HG03378 (cell line): ENCODE measurements around the gene GDF7.

Experiments
- ATAC-seq: cut with Tn5 transposase; IDR thresholded peaks from one replicate; pipeline ENCODE4 v1.9.1; 2021; ENCODE audit warnings: mild to moderate bottlenecking, moderate library complexity; ENCODE audit not compliant: unreplicated experiment

Gene GDF7

DNA sequence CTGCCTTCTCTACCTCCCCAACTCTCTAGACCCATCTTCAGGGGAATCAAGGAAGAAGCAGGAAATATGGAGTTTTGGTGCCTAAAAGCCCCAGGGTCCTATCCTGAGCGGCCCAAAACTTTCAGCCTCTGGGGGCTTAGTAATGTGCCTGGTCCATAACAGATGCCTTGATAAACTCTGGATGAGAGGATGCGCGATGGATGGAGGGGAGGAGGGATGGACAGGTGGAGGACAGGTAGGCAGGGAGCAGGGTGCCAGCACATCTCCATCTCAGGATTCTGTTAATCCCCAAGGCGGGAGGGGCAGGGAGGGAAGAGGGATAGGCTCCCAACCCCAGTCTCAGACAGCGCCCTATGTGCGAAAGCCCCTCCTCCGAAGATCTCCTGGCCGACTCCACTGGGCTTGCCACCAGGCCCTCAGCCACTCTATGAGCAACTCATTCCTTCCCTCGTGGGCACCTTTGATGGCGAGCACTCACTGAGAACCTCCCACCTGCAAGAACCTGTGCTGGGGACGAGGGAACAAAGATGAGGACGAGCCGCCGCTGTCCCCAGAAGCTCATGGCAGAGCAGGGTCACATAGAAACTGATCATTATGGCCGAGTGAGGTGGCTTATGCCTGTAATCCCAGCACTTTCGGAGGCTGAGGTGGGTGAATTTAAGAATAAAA, 39.1 kb upstream of the GDF7 start:
- no peak for ATAC-seq

DNA sequence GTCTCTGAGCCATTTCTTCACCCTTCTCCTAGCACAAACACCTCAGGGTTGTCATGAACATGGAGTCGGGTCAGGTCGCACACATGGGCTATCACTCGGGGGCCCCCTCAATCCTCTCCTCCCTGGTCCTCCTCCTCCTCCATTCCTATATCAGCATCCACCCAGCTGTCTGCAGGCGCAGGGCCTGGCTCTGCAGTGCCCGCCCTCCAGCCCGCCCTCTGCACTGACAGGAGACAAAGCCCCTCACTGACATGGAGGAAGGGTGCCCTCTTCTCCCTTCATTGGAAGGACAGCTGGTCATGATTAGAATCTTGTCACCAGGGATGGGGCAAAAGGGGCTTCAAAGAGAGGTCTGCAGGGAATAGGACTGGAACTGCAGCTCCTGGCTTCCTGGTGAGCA, 37.8 kb upstream of the GDF7 start:
- no peak for ATAC-seq

DNA sequence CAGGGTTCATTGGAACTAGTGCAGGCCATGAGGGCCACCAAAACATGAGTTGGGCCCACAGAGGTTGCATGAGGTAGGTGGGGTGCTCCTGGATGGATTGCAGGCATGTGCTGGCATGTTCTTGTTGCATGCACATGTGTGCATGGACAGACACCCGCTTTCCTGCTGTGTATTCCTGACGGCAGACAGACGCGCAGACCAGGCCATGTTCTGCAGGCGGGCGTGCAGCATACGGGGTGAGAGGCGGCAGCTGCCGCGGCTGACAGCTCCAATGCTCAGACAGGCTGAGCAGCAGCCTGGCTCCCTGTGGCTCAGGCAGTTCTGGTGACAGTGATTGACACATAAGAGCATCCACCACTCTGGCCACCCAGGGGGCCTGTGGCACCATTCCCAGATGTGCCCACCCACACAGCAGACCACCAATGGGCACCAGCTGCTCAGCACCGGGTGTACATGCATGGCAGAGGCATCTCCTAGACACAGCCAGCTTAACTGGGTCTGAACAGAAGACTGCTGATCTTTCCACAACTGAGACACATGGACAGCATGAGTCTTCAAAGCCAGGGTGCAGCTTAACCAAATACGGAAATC, 37.3 kb upstream of the GDF7 start:
- ATAC-seq: no peak

DNA sequence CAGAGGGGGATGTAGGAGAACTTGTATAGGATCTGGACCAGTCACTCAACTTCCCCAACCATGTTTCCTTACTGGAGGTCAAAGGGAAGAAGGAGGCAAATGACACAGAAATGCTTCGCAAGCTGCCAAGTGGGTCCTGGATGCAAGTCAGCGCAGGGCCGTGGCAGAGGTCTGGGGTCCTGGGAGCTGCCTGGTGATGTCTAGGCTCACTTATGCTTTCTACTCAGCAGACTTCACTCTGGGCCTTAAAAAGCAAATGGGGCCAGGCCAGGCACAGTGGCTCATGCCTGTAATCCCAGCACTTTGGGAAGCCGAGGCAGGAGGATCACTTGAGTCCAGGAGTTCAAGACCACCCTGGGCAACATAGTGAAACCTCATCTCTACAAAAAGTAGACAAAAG, 36.0 kb upstream of the GDF7 start:
- no peak for ATAC-seq

DNA sequence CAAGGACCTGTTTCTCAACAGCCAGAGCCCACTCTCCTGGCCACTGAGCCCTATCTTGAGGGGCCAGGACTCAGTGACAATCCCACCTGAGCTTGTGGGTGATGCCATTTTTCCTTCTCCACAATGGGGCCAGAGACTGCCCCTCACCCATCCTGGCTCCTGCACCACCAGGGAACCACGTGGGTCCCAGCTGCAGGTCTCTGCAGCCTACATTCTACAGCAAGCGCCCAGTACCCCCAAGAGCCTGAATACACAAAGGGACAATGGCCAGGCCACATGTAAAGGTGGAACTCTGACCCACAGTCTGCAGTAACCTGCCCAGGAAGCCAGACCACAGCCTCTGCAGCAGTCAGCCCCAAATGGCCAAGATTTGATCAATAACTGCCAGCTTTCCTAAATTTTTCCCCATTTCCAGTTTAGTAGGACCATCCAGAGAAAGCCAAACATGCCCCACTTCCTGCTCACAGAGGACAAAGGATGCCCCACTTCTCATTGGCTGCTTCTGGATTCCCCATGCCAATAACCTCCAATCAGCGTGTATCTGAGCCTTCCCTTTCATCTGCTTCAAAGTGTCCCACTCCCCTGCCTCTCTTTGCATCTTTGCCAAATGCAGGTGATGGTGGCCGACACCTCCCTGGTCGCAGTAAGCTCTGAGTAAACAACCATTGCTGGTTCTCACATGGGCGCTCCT, 35.2 kb upstream of the GDF7 start:
- no peak for ATAC-seq

DNA sequence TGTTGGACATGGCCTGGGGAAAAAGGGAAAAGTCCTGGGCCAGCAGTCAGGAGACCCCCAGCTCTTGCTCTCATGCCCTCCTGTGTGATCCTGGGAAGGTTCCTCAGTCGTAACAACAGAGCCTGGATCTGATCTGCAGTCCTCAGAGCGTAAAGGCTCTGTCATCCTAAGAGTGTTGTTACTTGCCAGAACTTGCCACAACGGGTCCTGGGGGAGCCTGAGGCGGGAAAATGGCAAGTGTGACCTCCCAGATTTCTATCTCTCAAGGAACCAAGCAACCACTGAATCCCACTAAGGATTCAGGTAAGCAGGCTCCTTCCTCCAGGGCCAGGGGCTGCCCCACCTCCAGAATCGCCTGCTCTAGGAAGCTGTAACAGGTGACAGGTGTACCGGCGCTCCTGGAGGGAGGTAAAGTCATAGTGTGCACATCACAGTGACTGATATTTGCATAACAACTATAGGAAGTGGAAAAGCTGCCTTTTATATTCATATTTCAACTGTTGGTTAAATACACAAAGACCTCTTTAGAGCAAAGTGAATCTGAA, 34.4 kb upstream of the GDF7 start:
- ATAC-seq: no peak

DNA sequence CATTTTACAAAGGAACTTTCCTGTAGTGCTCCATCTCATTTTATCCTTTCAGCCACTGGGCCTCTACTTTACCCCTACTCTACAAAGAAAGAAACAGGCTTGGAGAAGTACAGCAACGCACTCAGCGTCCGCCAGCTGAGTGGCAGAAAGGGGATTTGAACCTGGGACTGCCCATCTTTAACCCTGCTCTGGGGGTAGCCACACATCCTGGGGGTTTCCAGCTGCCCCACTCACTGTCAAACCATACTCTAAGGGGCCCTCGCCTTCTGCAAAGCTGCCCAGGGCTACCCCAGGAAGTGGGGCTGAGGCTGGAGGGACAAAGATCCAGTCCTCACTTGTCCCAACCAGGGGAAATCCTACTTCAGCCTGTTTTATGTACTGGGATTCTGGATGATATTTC, 33.9 kb upstream of the GDF7 start:
- ATAC-seq: no peak

DNA sequence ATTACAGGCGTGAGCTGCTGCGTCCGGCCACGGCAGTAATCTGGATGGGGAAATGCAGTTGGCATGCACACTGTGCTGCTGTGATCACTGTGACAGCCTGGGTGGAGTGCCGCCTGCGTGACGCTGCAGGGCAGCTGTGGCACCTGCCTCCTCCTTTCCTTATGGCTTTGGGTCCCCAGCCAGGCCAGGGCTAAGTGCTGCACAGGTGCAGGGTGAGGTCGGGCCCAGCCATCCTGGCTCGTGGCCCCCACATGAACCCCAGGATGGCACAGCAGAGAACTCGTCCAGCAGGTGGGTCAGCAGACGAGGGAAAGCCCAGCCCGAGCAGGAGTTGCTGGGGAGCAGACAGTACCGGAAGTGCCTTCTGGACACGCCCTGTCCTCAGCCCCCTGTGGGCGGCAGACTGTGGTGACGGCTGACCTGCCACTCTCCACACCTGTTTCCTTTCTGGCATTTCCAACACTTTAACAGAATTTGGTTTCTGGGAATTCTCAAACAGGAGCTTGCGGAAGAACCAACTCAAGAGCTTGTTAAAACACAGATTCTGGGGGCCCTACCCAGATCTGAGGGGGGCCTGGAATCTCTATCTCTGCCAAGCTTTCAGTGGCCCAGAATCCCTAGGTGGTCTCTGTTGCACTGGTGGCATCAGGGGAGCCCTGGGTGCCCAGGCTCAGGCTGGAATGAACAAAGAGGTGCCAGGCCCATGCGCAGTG, 33.0 kb upstream of the GDF7 start:
- no peak for ATAC-seq

DNA sequence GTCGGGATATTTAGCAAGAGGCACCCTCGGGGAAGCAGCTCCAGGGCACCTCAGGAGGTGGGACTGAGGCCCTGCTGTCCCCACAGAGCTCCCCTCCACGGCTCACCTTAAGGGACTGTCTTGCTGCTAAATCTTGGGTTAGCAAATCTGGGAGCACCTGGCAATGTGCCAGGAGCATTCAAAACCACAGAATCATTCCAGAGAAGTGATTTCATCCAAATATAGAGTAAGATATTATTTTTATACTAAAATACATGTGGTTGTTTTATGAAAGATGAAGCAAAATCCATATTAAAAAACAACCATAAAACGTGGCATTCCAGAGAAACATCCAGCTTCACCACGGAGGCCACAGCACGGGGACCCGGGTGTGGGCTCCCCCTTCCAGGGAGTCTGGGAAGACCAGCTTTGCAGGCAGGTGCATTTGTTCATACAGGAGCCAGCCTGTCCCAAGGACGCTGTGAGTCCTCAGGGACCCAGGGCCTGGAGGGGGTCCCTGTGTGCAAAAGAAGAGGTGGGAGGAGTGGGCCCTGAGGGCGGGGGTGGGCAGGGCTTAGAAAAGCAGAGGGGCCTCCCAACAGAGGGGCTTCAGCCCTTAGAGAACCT, 32.3 kb upstream of the GDF7 start:
- no peak for ATAC-seq

DNA sequence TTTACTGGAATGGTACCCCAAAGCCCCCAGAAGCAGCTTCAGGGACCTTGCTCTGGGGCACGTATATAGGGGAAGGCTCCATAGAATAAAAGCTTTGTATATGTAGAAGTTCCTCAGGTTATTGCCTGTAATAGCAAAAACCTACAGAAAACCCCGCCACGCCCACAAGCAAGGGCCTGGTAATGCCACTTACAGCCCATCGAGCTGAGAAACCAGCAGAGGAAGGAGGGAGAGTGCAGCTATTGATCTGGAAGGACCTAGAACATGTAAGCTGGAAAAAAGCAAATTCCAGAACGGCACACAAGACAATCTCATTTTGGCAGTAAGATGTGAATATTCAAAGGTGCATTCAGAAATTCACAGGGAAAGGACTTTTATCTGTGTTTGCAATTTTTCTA, 31.8 kb upstream of the GDF7 start:
- ATAC-seq: no peak

DNA sequence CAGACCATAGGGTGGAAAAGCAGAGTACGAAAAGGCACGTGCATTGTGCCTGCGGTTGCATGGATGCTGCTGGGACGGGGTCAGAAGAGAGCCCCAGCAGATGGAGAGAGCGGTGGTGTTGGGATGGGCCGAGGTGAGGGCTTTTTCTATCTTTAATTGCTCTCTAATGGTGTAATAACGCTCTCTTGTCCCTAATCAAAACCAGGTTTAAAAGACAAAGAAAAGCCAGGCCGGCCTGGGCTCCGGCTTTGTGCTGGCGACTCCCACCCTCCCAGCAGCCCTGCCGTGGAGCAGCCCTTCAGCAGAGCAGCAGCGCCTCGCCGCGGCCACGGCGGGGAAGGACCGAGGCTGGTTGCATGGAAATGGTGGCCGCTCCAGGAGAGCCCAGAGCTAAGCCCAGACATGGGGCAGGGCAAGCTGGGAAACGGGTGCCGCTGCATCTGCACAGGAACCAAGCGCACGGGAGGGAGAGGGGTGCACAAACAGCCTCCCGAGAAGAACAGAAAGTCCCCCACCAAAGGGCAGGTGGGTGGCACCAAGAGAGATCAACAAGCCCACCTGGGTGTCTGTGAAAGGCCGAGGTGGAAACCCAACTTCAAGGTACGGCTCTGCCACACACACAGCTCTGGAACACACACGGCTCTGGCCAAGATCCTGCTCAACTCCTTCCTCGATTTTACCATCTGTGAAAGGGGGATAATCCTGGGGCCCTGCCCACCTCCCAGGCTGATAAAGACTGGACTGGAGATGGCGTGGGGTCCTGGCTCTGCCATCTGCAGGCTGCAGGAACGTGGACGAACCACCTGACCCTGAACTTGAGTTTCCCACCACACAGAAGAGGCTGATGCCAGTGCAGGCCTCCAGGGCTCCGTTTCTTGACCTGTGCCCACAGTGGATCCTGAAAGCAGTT, 31.0 kb upstream of the GDF7 start:
- peak; percentile 68 for ATAC-seq

DNA sequence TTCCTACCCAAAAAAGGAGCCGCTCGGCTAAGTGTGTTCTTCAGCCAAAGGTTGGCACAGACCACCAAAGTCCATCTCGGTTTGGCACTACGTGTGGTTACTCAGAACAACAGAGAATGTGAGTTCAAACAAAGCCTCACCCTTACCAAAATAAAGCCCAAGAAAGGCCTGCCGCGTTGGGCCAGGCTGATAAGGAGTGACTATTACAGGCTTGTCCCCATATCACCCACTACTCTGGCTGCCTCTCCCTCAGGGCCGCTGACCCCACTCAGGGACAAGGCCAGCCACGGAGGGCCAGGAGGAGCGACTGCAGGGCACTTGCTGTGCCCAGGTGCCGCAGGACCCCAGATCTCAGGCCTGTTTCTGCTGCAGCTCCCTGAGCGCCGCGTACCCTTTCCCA, 29.8 kb upstream of the GDF7 start:
- ATAC-seq: no peak

DNA sequence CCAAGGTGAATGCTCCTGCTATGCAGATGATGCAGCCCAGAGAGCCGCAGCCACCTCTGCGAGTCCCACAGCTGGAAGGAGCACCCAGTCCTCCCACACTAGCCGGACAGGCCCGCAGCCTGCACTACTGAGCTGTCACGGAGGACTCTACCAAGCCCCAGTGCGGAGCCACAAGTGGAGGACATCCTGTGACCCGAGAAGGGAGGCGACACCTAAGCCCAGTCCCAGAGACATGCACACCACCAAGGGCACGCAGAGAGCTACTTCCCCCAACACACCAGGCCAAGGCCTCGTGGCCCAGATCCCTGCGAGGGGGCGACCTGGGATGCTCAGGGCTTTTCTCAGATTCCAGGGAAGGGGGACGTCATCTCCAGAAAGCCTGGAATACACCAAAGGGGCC, 28.9 kb upstream of the GDF7 start:
- ATAC-seq: no peak

DNA sequence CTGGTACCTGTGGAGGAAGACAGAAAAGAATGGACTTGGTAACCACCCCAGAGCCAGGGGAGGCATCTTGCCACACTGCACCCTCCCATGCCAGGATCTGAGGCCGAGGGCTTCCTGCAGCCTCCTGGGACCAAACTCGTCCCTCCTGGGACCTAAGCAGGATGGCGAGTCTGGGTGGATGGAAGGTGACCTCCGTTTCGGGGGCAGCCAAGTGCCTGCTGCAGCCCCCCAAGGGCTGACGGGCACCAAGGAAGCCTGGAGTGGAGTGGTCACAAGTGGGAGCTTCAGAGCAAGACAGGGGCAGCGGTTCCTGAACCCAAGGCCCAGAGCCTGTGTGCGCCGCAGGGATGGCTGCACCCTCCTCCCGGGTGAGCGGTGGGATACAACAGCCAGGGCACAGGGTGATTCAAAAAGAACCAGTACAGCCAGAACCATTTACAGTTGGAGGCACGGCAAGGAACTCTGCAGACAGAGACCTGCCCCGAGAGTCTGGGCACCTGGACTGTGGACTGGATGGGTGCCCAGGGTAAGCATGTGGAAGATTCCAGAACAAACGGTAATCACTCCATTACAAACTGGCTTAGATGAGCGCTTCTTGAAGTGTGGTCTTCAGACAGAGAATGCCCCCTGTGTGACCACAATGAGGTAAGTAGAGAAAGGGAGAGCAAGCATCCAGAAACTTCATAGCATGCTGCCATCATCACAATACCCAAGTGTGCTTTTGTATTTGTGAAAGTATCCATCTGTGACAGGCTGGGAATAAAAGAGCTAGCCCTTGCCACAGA, 28.1 kb upstream of the GDF7 start:
- no peak for ATAC-seq

DNA sequence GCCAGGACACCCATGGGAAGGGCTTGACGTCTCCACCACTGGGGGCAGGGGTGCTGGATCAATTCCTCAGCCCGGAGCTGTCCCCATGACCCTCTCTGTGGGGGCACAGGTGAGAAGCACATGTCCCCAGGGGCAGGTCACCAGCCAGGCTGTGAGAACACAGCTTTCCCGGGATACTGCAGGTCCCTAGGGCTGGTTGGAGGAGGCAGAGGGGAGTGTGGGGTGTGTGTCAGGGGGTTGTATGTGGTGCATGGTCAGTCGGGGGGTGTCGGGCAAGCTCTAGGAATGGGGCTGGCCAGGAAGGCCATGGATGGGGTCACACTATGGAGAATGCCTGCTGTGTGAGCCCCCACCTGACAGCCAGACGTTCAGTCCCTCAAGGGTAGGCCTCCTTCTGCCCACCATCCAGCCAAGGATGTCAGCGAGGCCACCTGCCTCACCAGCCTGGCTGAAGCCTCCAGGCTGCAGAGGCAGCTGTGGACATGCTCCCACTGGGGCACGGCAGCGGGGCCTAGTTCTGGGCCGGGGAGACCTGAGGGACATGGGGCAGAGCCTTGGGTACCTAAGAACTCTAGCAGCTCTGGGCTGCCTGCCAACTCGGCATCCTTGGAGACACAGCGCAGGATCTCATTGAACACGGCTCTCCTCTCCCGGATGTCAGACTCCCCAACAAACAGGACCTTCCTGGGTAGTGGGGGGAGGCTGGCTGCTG, 26.4 kb upstream of the GDF7 start:
- no peak for ATAC-seq

DNA sequence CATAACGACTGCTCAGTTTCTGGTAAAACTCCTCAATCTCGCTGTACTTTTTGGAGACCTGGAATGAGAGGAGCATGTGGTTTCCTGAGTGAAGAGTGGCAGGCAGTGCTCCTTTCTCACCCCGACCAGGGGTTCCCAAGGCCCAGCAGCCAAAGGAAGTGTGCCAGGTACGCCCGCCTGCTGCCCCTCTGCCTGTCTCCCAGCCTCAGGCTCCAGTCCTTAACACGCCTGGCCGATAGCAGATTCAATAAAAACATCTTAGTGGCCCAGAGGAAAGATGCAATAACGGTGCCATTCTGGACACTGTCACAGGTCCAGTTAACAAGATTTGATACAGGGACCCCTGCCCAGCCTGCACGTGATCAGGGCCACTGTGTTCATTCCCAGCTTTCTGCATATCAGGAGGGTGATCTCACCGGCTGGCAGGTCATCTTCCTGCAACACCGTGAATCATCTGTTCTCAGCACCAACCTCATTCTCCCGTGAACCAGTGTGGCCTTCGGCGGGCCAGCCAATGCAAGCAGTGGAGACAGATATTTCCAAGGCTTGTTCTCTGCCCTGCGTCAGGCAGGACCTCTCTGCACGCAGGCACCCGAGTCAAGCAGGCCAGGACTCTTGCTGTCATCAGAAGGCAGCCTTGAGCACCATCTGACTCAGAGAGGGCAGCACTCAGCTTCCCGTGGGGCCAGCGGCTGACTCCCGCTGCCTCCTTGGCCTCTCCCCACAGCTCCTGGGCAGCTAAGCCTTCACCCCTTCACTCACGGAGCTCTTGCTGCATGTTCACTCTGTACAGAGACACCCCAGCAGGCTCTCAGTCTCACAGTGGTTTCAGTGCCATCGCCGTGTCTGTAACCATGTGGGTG, 25.6 kb upstream of the GDF7 start:
- no peak for ATAC-seq

DNA sequence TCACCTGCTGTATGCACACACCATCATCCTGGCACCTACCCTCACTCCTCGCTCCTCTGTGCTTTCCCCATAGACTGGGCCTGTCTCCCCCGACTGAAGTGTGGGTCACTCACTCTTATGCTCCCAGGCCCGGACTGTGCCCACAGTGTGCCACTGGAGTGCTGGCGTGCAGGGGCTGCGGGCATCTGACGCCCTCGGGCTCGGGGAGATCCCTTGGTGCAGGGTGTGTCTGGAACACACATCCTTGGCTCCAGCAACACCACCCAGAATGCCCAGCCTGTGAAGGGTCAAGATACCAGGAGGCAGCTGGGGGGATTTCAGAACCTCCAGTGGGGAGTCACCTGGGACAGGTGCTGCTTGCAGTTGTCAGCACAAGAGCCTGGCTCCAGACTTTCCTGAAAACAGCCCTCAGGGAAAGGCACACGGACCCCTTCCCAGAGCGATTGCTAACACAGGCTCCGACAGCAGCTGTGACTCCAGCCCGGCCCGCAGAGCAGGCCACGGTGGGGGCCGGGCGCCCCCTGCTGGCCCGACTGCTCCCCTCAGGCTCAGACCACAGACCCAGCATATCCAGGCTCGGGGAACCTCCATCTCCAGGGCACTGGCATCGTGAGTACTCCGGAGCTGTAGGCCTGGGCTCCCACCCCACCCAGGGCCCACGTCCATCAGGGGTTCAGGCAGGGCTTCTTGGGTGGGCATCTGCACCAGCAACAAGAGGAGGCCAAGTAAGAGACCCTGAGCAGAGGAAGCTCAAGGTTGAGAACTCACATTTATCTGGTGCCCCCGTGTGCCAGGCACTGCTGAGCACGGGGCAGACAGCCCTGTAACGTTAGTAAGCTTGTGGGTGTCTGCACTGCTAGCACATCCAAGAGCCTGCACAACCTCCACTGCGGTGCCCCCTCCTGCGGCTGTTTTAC, 24.6 kb upstream of the GDF7 start:
- ATAC-seq: peak; percentile 82
